Measurements from ENCODE around the gene CCND2. TPM values are rescaled to one million over a fixed set of nuclear protein-coding genes. Genes with fewer than 3 reads are reported as not detected.
A peak's percentile ranks its signal among the peaks of the same experiment; 100 is the strongest.

Gene CCND2
- total RNA-seq, 1 donor from 2014 or later = 557 TPM

- Mint-ChIP-seq H3K36me3 (ENCODE audit: low read depth) (peaks cover 59% of the 10 kb centered on the region), H3K9me3 (no peaks in the 10 kb centered on the region), H3K4me1 (ENCODE audit: low read depth) (peaks cover 39% of the 10 kb centered on the region), H3K4me3 (ENCODE audit: low read depth) (peak overlapping the region; percentile 95), H3K27ac (peak overlapping the region; percentile 99), H3K27me3 (ENCODE audit: low read depth) (no peaks in the 10 kb centered on the region)
- intact Hi-C loops (cut with micrococcal nuclease) = no loop called here
- no peak for DNase-seq (ENCODE audit: low spot score)
These were observed 1.7 kb downstream of the CCND2 start for GRCh38 chr12:4275016-4275869.

GRCh38 chr12:4275870-4276301, 2.3 kb downstream of the CCND2 start:
- no peak for DNase-seq (ENCODE audit: low spot score)
- Mint-ChIP-seq H3K9me3 (no peaks in the 10 kb centered on the region), H3K36me3 (ENCODE audit: low read depth) (peaks cover 65% of the 10 kb centered on the region), H3K27ac (peak overlapping the region; percentile 99), H3K27me3 (ENCODE audit: low read depth) (no peaks in the 10 kb centered on the region), H3K4me3 (ENCODE audit: low read depth) (peak overlapping the region; percentile 95), H3K4me1 (ENCODE audit: low read depth) (peaks cover 41% of the 10 kb centered on the region)
- intact Hi-C loops (cut with micrococcal nuclease) = loop anchor here (1.0 to 2.0 kb wide), 2 partner anchors 245 to 403 kb away; partner anchors contain the start of gene PARP11

GRCh38 chr12:4276524-4277204, 3.1 kb downstream of the CCND2 start:
- intact Hi-C loops (cut with micrococcal nuclease) = loop anchor here (1.0 to 2.0 kb wide), 5 partner anchors 169 to 403 kb away; partner anchors contain the start of gene PARP11
- H3K36me3 Mint-ChIP-seq (ENCODE audit: low read depth) = peaks cover 73% of the 10 kb centered on the region
- peaks cover 45% of the 10 kb centered on the region for H3K4me1 Mint-ChIP-seq (ENCODE audit: low read depth)
- DNase-seq (ENCODE audit: low spot score) = peak; percentile 79
- H3K9me3 Mint-ChIP-seq = no peaks in the 10 kb centered on the region
- H3K4me3 Mint-ChIP-seq (ENCODE audit: low read depth) = peak overlapping the region; percentile 95
- H3K27me3 Mint-ChIP-seq (ENCODE audit: low read depth) = no peaks in the 10 kb centered on the region
- H3K27ac Mint-ChIP-seq = peak overlapping the region; percentile 89

GRCh38 chr12:4277205-4277543, 3.6 kb downstream of the CCND2 start:
- peaks cover 78% of the 10 kb centered on the region for H3K36me3 Mint-ChIP-seq (ENCODE audit: low read depth)
- peak overlapping the region; percentile 89 for H3K27ac Mint-ChIP-seq
- intact Hi-C loops (cut with micrococcal nuclease) = loop anchor here (1.0 to 2.0 kb wide), 4 partner anchors 170 to 392 kb away; no protein-coding TSS in a partner anchor
- peak overlapping the region; percentile 95 for H3K4me3 Mint-ChIP-seq (ENCODE audit: low read depth)
- peaks cover 45% of the 10 kb centered on the region for H3K4me1 Mint-ChIP-seq (ENCODE audit: low read depth)
- H3K27me3 Mint-ChIP-seq (ENCODE audit: low read depth) = no peaks in the 10 kb centered on the region
- DNase-seq (ENCODE audit: low spot score) = no peak
- no peaks in the 10 kb centered on the region for H3K9me3 Mint-ChIP-seq

GRCh38 chr12:4277857-4278256, 4.3 kb downstream of the CCND2 start:
- peaks cover 85% of the 10 kb centered on the region for H3K36me3 Mint-ChIP-seq (ENCODE audit: low read depth)
- peak overlapping the region; percentile 95 for H3K4me3 Mint-ChIP-seq (ENCODE audit: low read depth)
- peak overlapping the region; percentile 52 for H3K27ac Mint-ChIP-seq

GRCh38 chr12:4278329-4279197, 5.0 kb downstream of the CCND2 start:
- no peaks in the 10 kb centered on the region for H3K9me3 Mint-ChIP-seq
- peak overlapping the region; percentile 52 for H3K27ac Mint-ChIP-seq
- H3K36me3 Mint-ChIP-seq (ENCODE audit: low read depth) = peaks cover 92% of the 10 kb centered on the region
- no peak for DNase-seq (ENCODE audit: low spot score)
- no peaks in the 10 kb centered on the region for H3K27me3 Mint-ChIP-seq (ENCODE audit: low read depth)
- H3K4me3 Mint-ChIP-seq (ENCODE audit: low read depth) = peak overlapping the region; percentile 95
- intact Hi-C loops (cut with micrococcal nuclease) = no loop called here
- H3K4me1 Mint-ChIP-seq (ENCODE audit: low read depth) = peaks cover 49% of the 10 kb centered on the region

More at GRCh38 chr12:4277857-4278256, 4.3 kb downstream of the CCND2 start:
- Mint-ChIP-seq H3K27me3 (ENCODE audit: low read depth) (no peaks in the 10 kb centered on the region), H3K9me3 (no peaks in the 10 kb centered on the region), H3K4me1 (ENCODE audit: low read depth) (peaks cover 50% of the 10 kb centered on the region)
- DNase-seq (ENCODE audit: low spot score) = no peak
- intact Hi-C loops (cut with micrococcal nuclease) = loop anchor here (1.0 to 2.0 kb wide), 4 partner anchors 171 to 393 kb away; no protein-coding TSS in a partner anchor

- Mint-ChIP-seq H3K4me3 (ENCODE audit: low read depth) (peak overlapping the region; percentile 49), H3K4me1 (ENCODE audit: low read depth) (peaks cover 54% of the 10 kb centered on the region), H3K36me3 (ENCODE audit: low read depth) (peaks cover 98% of the 10 kb centered on the region), H3K27ac (no peak overlapping the region), H3K27me3 (ENCODE audit: low read depth) (no peaks in the 10 kb centered on the region), H3K9me3 (no peaks in the 10 kb centered on the region)
- DNase-seq (ENCODE audit: low spot score) = no peak
- intact Hi-C loops (cut with micrococcal nuclease) = no loop called here
These were observed 5.7 kb downstream of the CCND2 start for GRCh38 chr12:4279198-4279690.

GRCh38 chr12:4280351-4281163, 7.0 kb downstream of the CCND2 start:
- Mint-ChIP-seq H3K4me3 (ENCODE audit: low read depth) (peak overlapping the region; percentile 58), H3K27me3 (ENCODE audit: low read depth) (no peaks in the 10 kb centered on the region), H3K27ac (peak overlapping the region; percentile 75), H3K9me3 (no peaks in the 10 kb centered on the region), H3K4me1 (ENCODE audit: low read depth) (peaks cover 59% of the 10 kb centered on the region), H3K36me3 (ENCODE audit: low read depth) (peaks cover 97% of the 10 kb centered on the region)
- intact Hi-C loops (cut with micrococcal nuclease) = no loop called here
- no peak for DNase-seq (ENCODE audit: low spot score)

GRCh38 chr12:4281173-4281654, 7.7 kb downstream of the CCND2 start:
- Mint-ChIP-seq H3K4me1 (ENCODE audit: low read depth) (peaks cover 61% of the 10 kb centered on the region), H3K36me3 (ENCODE audit: low read depth) (peaks cover 97% of the 10 kb centered on the region), H3K4me3 (ENCODE audit: low read depth) (no peak overlapping the region), H3K27me3 (ENCODE audit: low read depth) (no peaks in the 10 kb centered on the region), H3K9me3 (no peaks in the 10 kb centered on the region), H3K27ac (no peak overlapping the region)
- no peak for DNase-seq (ENCODE audit: low spot score)
- intact Hi-C loops (cut with micrococcal nuclease) = no loop called here

GRCh38 chr12:4282103-4282891, 8.7 kb downstream of the CCND2 start:
- Mint-ChIP-seq H3K4me1 (ENCODE audit: low read depth) (peaks cover 61% of the 10 kb centered on the region), H3K4me3 (ENCODE audit: low read depth) (no peak overlapping the region), H3K36me3 (ENCODE audit: low read depth) (peaks cover 97% of the 10 kb centered on the region), H3K27me3 (ENCODE audit: low read depth) (no peaks in the 10 kb centered on the region), H3K27ac (peak overlapping the region; percentile 56), H3K9me3 (no peaks in the 10 kb centered on the region)
- no peak for DNase-seq (ENCODE audit: low spot score)
- intact Hi-C loops (cut with micrococcal nuclease) = no loop called here
